ENCODE data around the gene KLF18.
"Not testable (repeated sequence)": the region's sequence is repeated elsewhere in the genome, so short reads cannot be mapped to it uniquely, and the experiment has no call there.

The KLF18 gene

GRCh38 chr1:44144962-44145756, 3.7 kb upstream of the KLF18 start:
- TF ChIP-seq CTCF (IDR thresholded peaks at IDR 0.05; ENCODE audit: low read depth, low read length, missing control alignments): no peak
- DNase-seq (ENCODE audit: low read depth): no peak
- no peak overlapping the region for H3K4me3 ChIP-seq (ENCODE audit: low read depth, low read length)

- not testable (repeated sequence) for DNase-seq (ENCODE audit: low read depth)
Observed at GRCh38 chr1:44139565-44139964, 1.9 kb downstream of the KLF18 start.

GRCh38 chr1:44138239-44138638, 3.2 kb downstream of the KLF18 start:
- TF ChIP-seq CTCF (IDR thresholded peaks at IDR 0.05; ENCODE audit: low read depth, low read length, missing control alignments): no peak
- no peak overlapping the region for H3K4me3 ChIP-seq (ENCODE audit: low read depth, low read length)
- DNase-seq (ENCODE audit: low read depth): no peak

More at GRCh38 chr1:44139565-44139964, 1.9 kb downstream of the KLF18 start:
- not testable (repeated sequence) for H3K4me3 ChIP-seq (ENCODE audit: low read depth, low read length)

GRCh38 chr1:44135886-44136285, 5.5 kb downstream of the KLF18 start:
- no peak for DNase-seq (ENCODE audit: low read depth)
- H3K4me3 ChIP-seq (ENCODE audit: low read depth, low read length): no peak overlapping the region

GRCh38 chr1:44134071-44134920, 7.1 kb downstream of the KLF18 start:
- TF ChIP-seq CTCF (IDR thresholded peaks at IDR 0.05; ENCODE audit: low read depth, low read length, missing control alignments): no peak
- no peak overlapping the region for H3K4me3 ChIP-seq (ENCODE audit: low read depth, low read length)
- no peak for DNase-seq (ENCODE audit: low read depth)

More at GRCh38 chr1:44135886-44136285, 5.5 kb downstream of the KLF18 start:
- no peak for TF ChIP-seq CTCF (IDR thresholded peaks at IDR 0.05; ENCODE audit: low read depth, low read length, missing control alignments)

- no peak overlapping the region for H3K4me3 ChIP-seq (ENCODE audit: low read depth, low read length)
- no peak for DNase-seq (ENCODE audit: low read depth)
- TF ChIP-seq CTCF (IDR thresholded peaks at IDR 0.05; ENCODE audit: low read depth, low read length, missing control alignments): no peak
Observed at GRCh38 chr1:44131411-44131810, 10.0 kb downstream of the KLF18 start.

All from GM12864 (cell line).